GM21515 (cell line): Measurements from ENCODE around the gene ARFGAP1.

Experiments
- ATAC-seq: cut with Tn5 transposase; IDR thresholded peaks from one replicate; pipeline ENCODE4 v1.9.1; 2021; ENCODE audit not compliant: unreplicated experiment

The ARFGAP1 gene

GRCh38 chr20:63306673-63307537 lies 34.3 kb downstream of the ARFGAP1 start:
- no peak for ATAC-seq

- no peak for ATAC-seq
These were observed 35.1 kb downstream of the ARFGAP1 start for GRCh38 chr20:63307538-63308217.

- ATAC-seq: no peak
These were observed 35.8 kb downstream of the ARFGAP1 start for GRCh38 chr20:63308218-63308911.

- no peak for ATAC-seq
These were observed 36.9 kb downstream of the ARFGAP1 start for GRCh38 chr20:63309261-63310071.

- no peak for ATAC-seq
These were observed 37.8 kb downstream of the ARFGAP1 start for GRCh38 chr20:63310265-63310991.

GRCh38 chr20:63311186-63311832 lies 38.7 kb downstream of the ARFGAP1 start:
- no peak for ATAC-seq

GRCh38 chr20:63311833-63312243 lies 39.2 kb downstream of the ARFGAP1 start:
- no peak for ATAC-seq

- ATAC-seq: no peak
These were observed 39.7 kb downstream of the ARFGAP1 start for GRCh38 chr20:63312273-63312672.

- ATAC-seq: no peak
These were observed 40.2 kb downstream of the ARFGAP1 start for GRCh38 chr20:63312690-63313348.

GRCh38 chr20:63313349-63314014 lies 40.9 kb downstream of the ARFGAP1 start:
- ATAC-seq: no peak

GRCh38 chr20:63314015-63314471 lies 41.4 kb downstream of the ARFGAP1 start:
- no peak for ATAC-seq

GRCh38 chr20:63314566-63315239 lies 42.1 kb downstream of the ARFGAP1 start:
- ATAC-seq: no peak

- no peak for ATAC-seq
These were observed 42.7 kb downstream of the ARFGAP1 start for GRCh38 chr20:63315240-63315689.

- ATAC-seq: no peak
These were observed 43.3 kb downstream of the ARFGAP1 start for GRCh38 chr20:63315731-63316491.

- ATAC-seq: no peak
These were observed 43.9 kb downstream of the ARFGAP1 start for GRCh38 chr20:63316502-63316921.

- ATAC-seq: no peak
These were observed 44.4 kb downstream of the ARFGAP1 start for GRCh38 chr20:63317061-63317460.
